DMS 273 (cell line): ENCODE results near the gene ZIC4.

Experiments used
- DNase-seq: peaks from one replicate; lab custom pipeline; 2025; ENCODE audit not compliant: unreplicated experiment; lab: John Stamatoyannopoulos, UW

ZIC4 gene

GRCh38 chr3:147371771-147372340, 34.5 kb downstream of the ZIC4 start:
- no peak for DNase-seq

GRCh38 chr3:147371140-147371539, 35.2 kb downstream of the ZIC4 start:
- DNase-seq: no peak

GRCh38 chr3:147370349-147370748, 36.0 kb downstream of the ZIC4 start:
- no peak for DNase-seq

- no peak for DNase-seq
These were observed 36.7 kb downstream of the ZIC4 start for GRCh38 chr3:147369661-147370123.

- DNase-seq: no peak
These were observed 37.1 kb downstream of the ZIC4 start for GRCh38 chr3:147369231-147369630.

- DNase-seq: no peak
These were observed 37.7 kb downstream of the ZIC4 start for GRCh38 chr3:147368561-147369221.

GRCh38 chr3:147368151-147368550, 38.2 kb downstream of the ZIC4 start:
- DNase-seq: no peak

GRCh38 chr3:147367676-147368075, 38.7 kb downstream of the ZIC4 start:
- DNase-seq: no peak

- DNase-seq: no peak
These were observed 40.9 kb downstream of the ZIC4 start for GRCh38 chr3:147365196-147366115.

GRCh38 chr3:147364771-147365170, 41.6 kb downstream of the ZIC4 start:
- no peak for DNase-seq

GRCh38 chr3:147361454-147362420, 44.6 kb downstream of the ZIC4 start:
- DNase-seq: peak; percentile 83

- peak; percentile 78 for DNase-seq
These were observed 45.5 kb downstream of the ZIC4 start for GRCh38 chr3:147360646-147361453.

- no peak for DNase-seq
These were observed 46.3 kb downstream of the ZIC4 start for GRCh38 chr3:147360051-147360439.

GRCh38 chr3:147359177-147360050, 46.9 kb downstream of the ZIC4 start:
- no peak for DNase-seq

GRCh38 chr3:147358144-147358992, 48.0 kb downstream of the ZIC4 start:
- no peak for DNase-seq

- no peak for DNase-seq
These were observed 49.1 kb downstream of the ZIC4 start for GRCh38 chr3:147356909-147357900.
